ENCODE measurements around the gene DAPK2.

DNA sequence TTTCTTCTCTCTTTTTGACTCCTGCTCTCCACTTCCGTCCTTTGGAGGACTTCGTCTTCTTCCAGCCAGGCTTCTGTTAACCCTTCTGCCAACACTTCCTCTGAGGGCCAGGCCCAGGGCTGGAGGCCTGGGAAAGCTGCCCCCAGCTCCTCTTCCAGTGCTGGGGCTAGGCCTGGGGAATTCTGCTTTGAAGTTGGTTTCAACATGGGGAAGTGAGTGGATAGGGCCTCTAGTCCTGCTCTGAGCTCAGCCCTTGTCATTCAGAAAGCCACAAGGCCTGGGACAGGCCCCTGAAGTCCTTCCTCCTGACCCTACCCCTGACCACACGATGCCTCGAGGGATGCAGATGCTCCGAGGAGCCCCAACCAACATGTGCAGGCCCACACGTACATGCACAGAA is 158.7 kb downstream of the DAPK2 start:
- TF ChIP-seq, protein P1, sequence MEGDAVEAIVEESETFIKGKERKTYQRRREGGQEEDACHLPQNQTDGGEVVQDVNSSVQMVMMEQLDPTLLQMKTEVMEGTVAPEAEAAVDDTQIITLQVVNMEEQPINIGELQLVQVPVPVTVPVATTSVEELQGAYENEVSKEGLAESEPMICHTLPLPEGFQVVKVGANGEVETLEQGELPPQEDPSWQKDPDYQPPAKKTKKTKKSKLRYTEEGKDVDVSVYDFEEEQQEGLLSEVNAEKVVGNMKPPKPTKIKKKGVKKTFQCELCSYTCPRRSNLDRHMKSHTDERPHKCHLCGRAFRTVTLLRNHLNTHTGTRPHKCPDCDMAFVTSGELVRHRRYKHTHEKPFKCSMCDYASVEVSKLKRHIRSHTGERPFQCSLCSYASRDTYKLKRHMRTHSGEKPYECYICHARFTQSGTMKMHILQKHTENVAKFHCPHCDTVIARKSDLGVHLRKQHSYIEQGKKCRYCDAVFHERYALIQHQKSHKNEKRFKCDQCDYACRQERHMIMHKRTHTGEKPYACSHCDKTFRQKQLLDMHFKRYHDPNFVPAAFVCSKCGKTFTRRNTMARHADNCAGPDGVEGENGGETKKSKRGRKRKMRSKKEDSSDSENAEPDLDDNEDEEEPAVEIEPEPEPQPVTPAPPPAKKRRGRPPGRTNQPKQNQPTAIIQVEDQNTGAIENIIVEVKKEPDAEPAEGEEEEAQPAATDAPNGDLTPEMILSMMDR (conservative IDR thresholded peaks at IDR 0.05; ENCODE audit: low read depth, low read length) = no peak
- no peak for TF ChIP-seq RCOR1 (IDR thresholded peaks at IDR 0.05; ENCODE audit: insufficient replicate concordance, low read length)
